Measurements from ENCODE around the gene PRKAG2.

GRCh38 chr7:151511946-151512345 lies 365.0 kb downstream of the PRKAG2 start:
- TF ChIP-seq CTCF (IDR thresholded peaks at IDR 0.05) (no peak), POLR2A (IDR thresholded peaks at IDR 0.05) (no peak)
